GM20431 (cell line): Measurements from ENCODE around the gene TMEM222.

ENCODE experiments used
- in situ Hi-C: fragments of 300-500 bp; cut with MseI, MboI; formaldehyde crosslinking; loops from one replicate; pipeline ENCODE4 v1.15.0; 2020; ENCODE audit warnings: low sequenced_read_pairs; ENCODE audit not compliant: unreplicated experiment

TMEM222 gene

GRCh38 chr1:27302612-27303011 is 19.4 kb upstream of the TMEM222 start:
- in situ Hi-C loops: loop anchor here (5.0 kb wide), 1 partner anchor 90 kb away; the partner anchor contains the start of gene GPR3

GRCh38 chr1:27303509-27303908 is 18.5 kb upstream of the TMEM222 start:
- in situ Hi-C loops: loop anchor here (5.0 kb wide), 1 partner anchor 89 kb away; the partner anchor contains the start of gene GPR3

GRCh38 chr1:27306071-27306470 is 15.9 kb upstream of the TMEM222 start:
- in situ Hi-C loops: no loop called here

GRCh38 chr1:27306892-27307761 is 14.8 kb upstream of the TMEM222 start:
- in situ Hi-C loops: no loop called here

GRCh38 chr1:27307874-27308598 is 13.9 kb upstream of the TMEM222 start:
- in situ Hi-C loops: no loop called here

- in situ Hi-C loops: no loop called here
These were observed 7.8 kb upstream of the TMEM222 start for GRCh38 chr1:27314169-27314568.

GRCh38 chr1:27314737-27315136 is 7.2 kb upstream of the TMEM222 start:
- in situ Hi-C loops: no loop called here

- in situ Hi-C loops: no loop called here
These were observed 5.1 kb upstream of the TMEM222 start for GRCh38 chr1:27316860-27317259.

- in situ Hi-C loops: no loop called here
These were observed 3.8 kb upstream of the TMEM222 start for GRCh38 chr1:27318136-27318535.

- in situ Hi-C loops: no loop called here
These were observed 3.4 kb upstream of the TMEM222 start for GRCh38 chr1:27318596-27318995.

- in situ Hi-C loops: no loop called here
These were observed 742 bp downstream of the TMEM222 start for GRCh38 chr1:27322569-27323240.

GRCh38 chr1:27325286-27325685 is 3.3 kb downstream of the TMEM222 start:
- in situ Hi-C loops: no loop called here

- in situ Hi-C loops: no loop called here
These were observed 6.0 kb downstream of the TMEM222 start for GRCh38 chr1:27327964-27328363.

- in situ Hi-C loops: no loop called here
These were observed 8.8 kb downstream of the TMEM222 start for GRCh38 chr1:27330786-27331185.

GRCh38 chr1:27331426-27331825 is 9.5 kb downstream of the TMEM222 start:
- in situ Hi-C loops: no loop called here

GRCh38 chr1:27331922-27332321 is 10.0 kb downstream of the TMEM222 start:
- in situ Hi-C loops: no loop called here

GRCh38 chr1:27332536-27333281 is 10.7 kb downstream of the TMEM222 start:
- in situ Hi-C loops: no loop called here

GRCh38 chr1:27333717-27334279 is 11.8 kb downstream of the TMEM222 start:
- in situ Hi-C loops: no loop called here

- in situ Hi-C loops: no loop called here
These were observed 13.8 kb downstream of the TMEM222 start for GRCh38 chr1:27335506-27336422.
